Measurements from ENCODE around the gene PGBD2. TPM values are rescaled to one million over a fixed set of nuclear protein-coding genes. Genes with fewer than 3 reads are reported as not detected.

The PGBD2 gene
- total RNA-seq, 1 donor from 2014 or later, result 7.4 TPM

DNA sequence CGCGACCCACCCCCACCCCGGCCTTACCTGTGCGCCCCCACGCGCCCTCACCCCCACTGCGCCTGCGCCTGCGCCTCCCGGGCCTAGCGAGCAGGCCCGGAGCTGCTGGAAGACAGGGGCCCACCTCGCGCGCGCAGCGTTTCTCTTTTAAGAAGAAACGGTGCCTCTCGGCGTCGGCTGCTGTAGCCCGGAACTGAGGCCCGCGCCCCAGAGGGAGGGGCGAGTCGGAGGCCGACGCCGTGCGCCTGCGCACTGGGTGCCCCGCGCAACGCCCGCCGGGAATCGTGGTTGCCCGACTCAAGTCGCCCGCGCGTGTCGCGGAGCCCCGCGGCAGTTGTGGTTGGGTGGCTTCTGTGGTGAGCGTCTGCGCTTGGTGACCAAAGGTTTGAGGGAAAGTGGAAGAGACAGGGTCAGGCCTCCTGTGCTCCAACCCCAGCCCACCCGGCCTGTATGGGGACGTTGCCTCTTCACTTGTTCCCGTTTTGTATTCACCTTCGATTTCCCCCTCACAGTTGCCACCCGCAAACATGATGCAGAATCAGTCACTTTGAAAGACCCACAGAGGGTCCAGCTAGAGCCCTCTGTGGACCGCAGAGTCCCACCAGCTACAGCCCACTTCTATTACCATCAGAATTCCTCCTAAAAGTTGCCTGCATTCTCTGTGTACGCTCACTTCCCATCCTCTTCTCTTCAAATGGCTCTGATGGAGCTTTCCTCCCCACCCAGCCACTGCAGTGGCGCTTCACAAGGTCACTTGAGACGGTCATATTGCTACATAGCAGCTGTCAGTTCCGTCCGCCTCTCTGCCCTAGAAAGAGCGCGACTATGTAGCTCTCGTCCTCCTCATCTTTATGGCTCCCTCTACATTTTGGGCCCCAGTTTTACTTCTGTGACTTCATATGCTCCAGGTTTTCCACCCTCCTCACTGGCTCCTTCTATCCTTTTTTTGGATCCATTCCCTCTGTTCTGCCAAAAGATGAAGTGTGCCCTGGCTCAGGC lies 46.8 kb upstream of the PGBD2 start, which contains the start of gene ZNF692:
ZNF692 (minus strand) TSS at position 195 of the 999 bp plus-strand sequence. CDS start 776 bp downstream, outside the sequence.
- Histone ChIP-seq H3K27me3 (ENCODE audit: control insufficient read depth, insufficient read depth, low read length) (no peaks in the 10 kb centered on the region), H3K4me3 (ENCODE audit: low read depth, low read length) (peak within 1 kb of the TSS; percentile 60), H3K36me3 (ENCODE audit: control insufficient read depth, insufficient read depth, low read length) (peaks cover 13% of the 10 kb centered on the region)
- TF ChIP-seq, protein P1, sequence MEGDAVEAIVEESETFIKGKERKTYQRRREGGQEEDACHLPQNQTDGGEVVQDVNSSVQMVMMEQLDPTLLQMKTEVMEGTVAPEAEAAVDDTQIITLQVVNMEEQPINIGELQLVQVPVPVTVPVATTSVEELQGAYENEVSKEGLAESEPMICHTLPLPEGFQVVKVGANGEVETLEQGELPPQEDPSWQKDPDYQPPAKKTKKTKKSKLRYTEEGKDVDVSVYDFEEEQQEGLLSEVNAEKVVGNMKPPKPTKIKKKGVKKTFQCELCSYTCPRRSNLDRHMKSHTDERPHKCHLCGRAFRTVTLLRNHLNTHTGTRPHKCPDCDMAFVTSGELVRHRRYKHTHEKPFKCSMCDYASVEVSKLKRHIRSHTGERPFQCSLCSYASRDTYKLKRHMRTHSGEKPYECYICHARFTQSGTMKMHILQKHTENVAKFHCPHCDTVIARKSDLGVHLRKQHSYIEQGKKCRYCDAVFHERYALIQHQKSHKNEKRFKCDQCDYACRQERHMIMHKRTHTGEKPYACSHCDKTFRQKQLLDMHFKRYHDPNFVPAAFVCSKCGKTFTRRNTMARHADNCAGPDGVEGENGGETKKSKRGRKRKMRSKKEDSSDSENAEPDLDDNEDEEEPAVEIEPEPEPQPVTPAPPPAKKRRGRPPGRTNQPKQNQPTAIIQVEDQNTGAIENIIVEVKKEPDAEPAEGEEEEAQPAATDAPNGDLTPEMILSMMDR (IDR thresholded peaks at IDR 0.05; ENCODE audit: insufficient read depth, low read length, severe bottlenecking), result no peak
- no peak for FAIRE-seq
- peak; percentile 86 for DNase-seq (ENCODE audit: low read depth)

DNA sequence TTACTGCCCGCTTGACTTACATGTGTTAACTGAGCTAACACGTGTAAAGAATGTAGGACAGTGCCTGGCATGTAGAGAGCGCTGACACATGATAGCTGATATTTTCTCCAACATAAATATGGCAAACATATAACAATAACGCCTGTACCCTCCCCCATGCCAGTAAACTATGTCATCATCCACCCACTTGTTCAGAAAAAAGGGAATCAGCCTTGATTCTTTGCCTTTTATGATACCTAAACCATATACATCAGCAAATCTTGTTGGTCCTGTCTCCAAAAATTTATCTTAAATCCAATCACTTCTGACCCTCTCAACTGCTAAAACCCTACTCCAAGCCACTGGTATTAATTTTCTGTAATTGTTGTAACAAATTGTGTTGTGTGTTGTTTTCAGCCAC lies 46.0 kb upstream of the PGBD2 start:
- Histone ChIP-seq H3K36me3 (ENCODE audit: control insufficient read depth, insufficient read depth, low read length) (peaks cover 12% of the 10 kb centered on the region), H3K27me3 (ENCODE audit: control insufficient read depth, insufficient read depth, low read length) (no peaks in the 10 kb centered on the region), H3K4me3 (ENCODE audit: low read depth, low read length) (no peak overlapping the region)
- TF ChIP-seq, protein P1 (IDR thresholded peaks at IDR 0.05; ENCODE audit: insufficient read depth, low read length, severe bottlenecking), result no peak
- DNase-seq (ENCODE audit: low read depth), result no peak
- FAIRE-seq, result no peak

- FAIRE-seq (no peak), DNase-seq (ENCODE audit: low read depth) (peak; percentile 33)
- TF ChIP-seq, protein P1 (IDR thresholded peaks at IDR 0.05; ENCODE audit: insufficient read depth, low read length, severe bottlenecking), result no peak
- Histone ChIP-seq H3K27me3 (ENCODE audit: control insufficient read depth, insufficient read depth, low read length) (no peaks in the 10 kb centered on the region), H3K36me3 (ENCODE audit: control insufficient read depth, insufficient read depth, low read length) (peaks cover 2% of the 10 kb centered on the region), H3K4me3 (ENCODE audit: low read depth, low read length) (no peak overlapping the region)
Measured at GRCh38 chr1:248861616-248862015, 44.4 kb upstream of the PGBD2 start.

- Histone ChIP-seq H3K4me3 (ENCODE audit: low read depth, low read length) (peak overlapping the region; percentile 56), H3K27me3 (ENCODE audit: control insufficient read depth, insufficient read depth, low read length) (no peaks in the 10 kb centered on the region), H3K36me3 (ENCODE audit: control insufficient read depth, insufficient read depth, low read length) (no peaks in the 10 kb centered on the region)
- no peak for FAIRE-seq
- TF ChIP-seq, protein P1 (IDR thresholded peaks at IDR 0.05; ENCODE audit: insufficient read depth, low read length, severe bottlenecking), result no peak
- no peak for DNase-seq (ENCODE audit: low read depth)
Measured at GRCh38 chr1:248862695-248862997, 43.4 kb upstream of the PGBD2 start.

DNA sequence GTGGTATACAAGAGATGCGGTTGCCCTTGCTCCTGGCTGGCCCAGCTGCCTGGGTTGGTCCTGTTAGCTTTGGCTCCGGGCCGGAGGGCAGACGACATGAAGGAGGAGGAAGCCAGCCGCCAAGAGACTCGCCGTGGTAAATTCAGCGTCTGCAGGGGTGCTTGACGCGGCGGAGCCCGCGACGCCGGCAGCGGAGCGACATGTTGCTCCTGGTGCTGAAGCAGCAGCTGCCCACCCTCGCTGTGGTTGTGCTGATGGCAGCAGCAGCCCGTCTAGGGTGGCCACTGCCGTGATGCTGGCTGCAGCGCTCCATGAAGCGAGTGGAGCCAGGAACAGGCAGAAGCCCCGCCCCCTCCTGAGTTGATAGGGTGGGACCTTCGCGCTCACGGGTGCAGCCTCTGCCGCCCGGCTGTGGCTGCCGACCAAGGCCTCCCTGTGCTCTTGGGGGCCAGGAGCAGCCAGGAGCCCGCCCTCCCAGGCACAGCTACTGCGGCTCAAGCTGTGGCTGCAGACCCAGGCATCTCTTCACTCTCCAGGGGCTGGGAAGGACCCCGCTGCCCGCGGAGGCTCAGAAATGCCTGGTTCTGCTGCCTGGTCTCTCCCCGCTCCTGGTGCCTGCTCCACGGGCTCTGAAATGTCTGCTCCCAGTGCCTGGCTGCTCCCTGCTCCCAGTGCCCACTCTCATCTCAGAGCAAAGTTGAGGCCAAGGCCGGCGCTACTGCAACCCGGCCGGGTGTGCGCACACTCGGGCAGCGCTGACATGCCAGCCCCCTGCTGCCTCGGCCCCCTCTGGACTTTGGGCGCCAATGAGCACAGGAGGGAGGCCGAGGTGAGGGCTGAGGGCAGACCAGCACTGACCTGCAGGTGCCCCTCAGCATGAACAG lies 42.8 kb upstream of the PGBD2 start:
- TF ChIP-seq, protein P1 (IDR thresholded peaks at IDR 0.05; ENCODE audit: insufficient read depth, low read length, severe bottlenecking), result no peak
- DNase-seq (ENCODE audit: low read depth), result peak; percentile 43
- no peak for FAIRE-seq
- Histone ChIP-seq H3K27me3 (ENCODE audit: control insufficient read depth, insufficient read depth, low read length) (no peaks in the 10 kb centered on the region), H3K4me3 (ENCODE audit: low read depth, low read length) (peak overlapping the region; percentile 56), H3K36me3 (ENCODE audit: control insufficient read depth, insufficient read depth, low read length) (no peaks in the 10 kb centered on the region)

Data from bronchial epithelial cell (primary cell).